GM12872 (cell line): ENCODE measurements around the gene LNP1.

Experiments
- CTCF ChIP-seq: IDR thresholded peaks from 3 replicates; pipeline ENCODE4 v1.5.1; 2011; ENCODE audit warnings: low read depth, mild to moderate bottlenecking, low read length, moderate library complexity; ENCODE audit not compliant: insufficient read depth

Gene LNP1

GRCh38 chr3:100467133-100467532, 65.8 kb downstream of the LNP1 start:
- TF ChIP-seq CTCF, result no peak

GRCh38 chr3:100468676-100469075, 67.3 kb downstream of the LNP1 start:
- TF ChIP-seq CTCF, result no peak

GRCh38 chr3:100470951-100471350, 69.6 kb downstream of the LNP1 start:
- TF ChIP-seq CTCF, result no peak

GRCh38 chr3:100471444-100471843, 70.1 kb downstream of the LNP1 start:
- TF ChIP-seq CTCF, result no peak

GRCh38 chr3:100480081-100480480, 78.7 kb downstream of the LNP1 start:
- TF ChIP-seq CTCF, result no peak

- no peak for TF ChIP-seq CTCF
Observed at GRCh38 chr3:100482176-100482575, 80.8 kb downstream of the LNP1 start.

- no peak for TF ChIP-seq CTCF
Observed at GRCh38 chr3:100483529-100483928, 82.2 kb downstream of the LNP1 start.

GRCh38 chr3:100486808-100487207, 85.5 kb downstream of the LNP1 start:
- no peak for TF ChIP-seq CTCF
